GM19438 (cell line): ENCODE results near the gene CMTM3.
"Not testable (repeated sequence)": the region's sequence is repeated elsewhere in the genome, so short reads cannot be mapped to it uniquely, and the experiment has no call there.

Source experiments
- ATAC-seq: cut with Tn5 transposase; IDR thresholded peaks from one replicate; pipeline ENCODE4 v1.9.1; 2021; ENCODE audit warnings: low read depth; ENCODE audit not compliant: unreplicated experiment

Gene CMTM3

DNA sequence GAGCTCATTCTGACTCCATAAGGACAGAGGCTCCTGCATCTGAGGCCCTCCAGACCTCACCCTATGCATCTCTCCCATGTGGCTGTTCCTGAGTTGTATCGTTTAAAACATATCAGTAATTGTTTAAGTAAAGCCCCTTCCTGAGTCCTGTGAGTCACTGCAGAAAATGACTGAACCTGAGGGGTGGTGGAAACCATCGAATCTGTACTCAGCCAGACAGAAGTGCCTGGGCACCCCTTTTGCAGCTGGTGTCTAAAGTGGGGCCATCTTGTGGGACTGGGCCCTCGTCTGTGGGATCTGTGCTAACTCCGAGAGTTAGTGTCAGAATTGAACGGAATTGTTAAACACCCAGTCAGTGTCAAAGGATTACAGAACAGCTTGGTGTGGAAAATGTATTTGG lies 25.4 kb downstream of the CMTM3 start:
- no peak for ATAC-seq

GRCh38 chr16:66630561-66631260 lies 26.2 kb downstream of the CMTM3 start:
- not testable (repeated sequence) for ATAC-seq

- ATAC-seq: not testable (repeated sequence)
Observed at GRCh38 chr16:66631558-66631957, 27.1 kb downstream of the CMTM3 start.

GRCh38 chr16:66634527-66635196 lies 30.2 kb downstream of the CMTM3 start:
- no peak for ATAC-seq

- no peak for ATAC-seq
Observed at GRCh38 chr16:66635406-66635805, 30.9 kb downstream of the CMTM3 start.

DNA sequence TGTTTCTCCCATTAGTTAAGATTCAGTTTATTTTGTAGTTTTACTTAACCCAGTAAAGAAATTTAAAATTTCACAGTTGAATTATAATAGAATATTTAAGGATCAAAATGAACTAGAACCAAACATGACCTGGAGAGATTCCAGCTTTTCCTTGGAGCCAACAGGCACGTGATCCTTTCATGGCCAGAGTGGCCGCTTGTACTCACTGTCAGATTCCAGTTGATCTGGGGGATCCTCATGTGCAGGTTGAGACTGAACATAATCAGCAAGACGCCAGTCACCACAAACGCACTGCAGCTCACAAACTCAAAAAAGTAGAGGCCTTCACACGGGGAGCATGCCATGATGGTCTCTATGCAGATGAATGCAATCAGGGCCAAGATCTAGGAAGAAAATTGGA lies 31.7 kb downstream of the CMTM3 start:
- no peak for ATAC-seq

DNA sequence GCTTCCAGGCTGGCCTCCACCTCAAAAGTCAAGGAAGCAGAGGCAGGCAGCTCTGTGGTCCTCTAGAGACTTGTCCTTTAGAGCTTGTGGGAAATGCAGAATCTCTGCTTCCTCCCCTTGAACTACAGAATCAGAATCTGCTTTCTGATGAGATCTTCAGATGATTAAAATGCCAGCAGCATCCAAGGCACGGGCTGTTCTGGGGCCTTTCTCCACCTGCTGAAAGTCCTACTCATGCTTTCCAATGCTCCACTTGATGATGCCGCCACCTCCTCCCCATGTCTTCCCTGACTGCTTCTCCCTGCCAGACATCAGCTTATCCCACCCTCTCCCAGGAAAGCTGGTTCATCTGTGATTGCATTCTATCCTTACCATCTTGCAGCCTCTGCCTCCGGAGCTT lies 33.3 kb downstream of the CMTM3 start:
- ATAC-seq: no peak

DNA sequence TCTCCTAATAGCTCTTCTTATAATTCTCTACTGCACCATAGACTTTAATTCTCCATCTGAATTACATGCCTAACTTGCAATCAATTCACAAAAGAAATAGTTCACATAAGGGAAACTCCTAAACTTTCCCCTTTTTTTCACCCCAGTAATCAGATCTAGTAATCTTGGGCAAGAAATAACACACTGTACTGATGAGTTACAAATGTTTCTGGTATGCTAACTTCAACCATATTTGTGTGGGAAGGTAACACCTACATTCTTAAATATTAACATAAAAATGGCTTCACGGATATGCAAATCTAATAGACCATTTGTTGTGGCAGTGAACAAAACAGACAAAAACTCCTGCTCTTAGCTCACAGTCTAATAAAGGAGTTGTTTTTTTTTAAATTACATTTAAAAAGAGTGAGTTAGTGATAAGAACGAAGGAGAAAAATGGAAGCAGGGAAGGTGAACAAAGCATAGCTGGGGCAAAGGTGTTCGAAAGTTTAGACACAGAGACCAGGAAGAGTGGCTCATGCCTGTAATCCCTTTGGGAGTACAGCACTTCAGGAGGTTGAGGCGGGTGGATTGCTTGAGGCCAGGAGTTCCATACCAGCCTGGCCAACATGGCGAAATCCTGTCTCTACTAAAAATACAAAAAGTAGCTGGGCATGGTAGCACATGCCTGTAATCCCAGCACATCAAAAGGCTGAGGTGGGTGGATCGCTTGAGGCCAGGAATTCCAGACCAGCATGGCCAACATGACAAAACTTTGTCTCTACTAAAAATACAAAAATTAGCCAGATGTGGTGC lies 34.8 kb downstream of the CMTM3 start:
- ATAC-seq: no peak

GRCh38 chr16:66640724-66641314 lies 36.3 kb downstream of the CMTM3 start:
- ATAC-seq: no peak

- no peak for ATAC-seq
Observed at GRCh38 chr16:66641387-66641786, 36.9 kb downstream of the CMTM3 start.

- ATAC-seq: no peak
Observed at GRCh38 chr16:66647866-66648265, 43.4 kb downstream of the CMTM3 start.

DNA sequence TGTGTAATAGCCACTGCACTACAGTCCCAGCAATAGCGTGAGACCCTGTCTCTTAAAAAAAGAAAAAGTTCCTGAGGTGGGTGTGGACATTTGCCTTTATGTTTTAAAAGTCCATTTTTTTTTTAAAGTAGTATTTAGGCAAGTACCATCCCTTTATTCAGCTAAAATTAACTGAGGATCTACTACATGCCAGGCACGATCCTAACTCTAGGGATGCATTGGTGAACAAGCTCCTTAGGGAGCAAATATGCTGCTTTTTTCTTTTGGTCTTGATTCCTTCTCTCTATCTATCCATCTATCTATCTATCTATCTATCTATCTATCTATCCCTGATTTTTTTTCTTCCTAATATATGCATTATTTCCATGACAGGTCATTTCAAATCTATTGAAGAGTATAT lies 44.7 kb downstream of the CMTM3 start:
- ATAC-seq: no peak

DNA sequence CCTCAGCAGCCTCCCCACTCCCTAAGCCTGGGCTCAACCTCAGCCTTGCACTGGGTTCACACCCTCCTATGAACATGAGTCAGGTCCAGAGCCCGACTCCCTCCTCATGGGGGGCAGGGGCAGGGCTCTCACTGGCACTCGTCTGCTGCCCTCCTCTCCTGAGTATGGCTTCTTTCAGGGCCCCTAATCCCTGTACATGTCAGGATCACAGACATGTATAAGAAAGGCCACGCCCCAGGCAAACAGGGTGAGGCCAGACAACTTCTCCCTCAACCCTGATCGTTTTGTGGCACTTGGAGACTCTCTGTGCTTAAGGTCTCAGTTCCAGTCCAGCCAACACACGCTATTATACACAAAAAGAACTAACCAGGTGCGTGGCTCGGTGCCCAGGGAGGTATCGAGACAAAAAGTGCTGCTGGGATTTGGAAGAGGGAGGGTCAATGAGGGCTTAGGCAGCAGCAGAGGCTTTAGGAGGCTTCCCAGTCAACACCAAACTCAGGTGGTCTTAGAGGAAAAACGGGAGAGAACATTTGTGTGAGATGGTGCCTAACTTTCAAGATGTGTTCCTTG lies 45.2 kb downstream of the CMTM3 start:
- ATAC-seq: no peak

DNA sequence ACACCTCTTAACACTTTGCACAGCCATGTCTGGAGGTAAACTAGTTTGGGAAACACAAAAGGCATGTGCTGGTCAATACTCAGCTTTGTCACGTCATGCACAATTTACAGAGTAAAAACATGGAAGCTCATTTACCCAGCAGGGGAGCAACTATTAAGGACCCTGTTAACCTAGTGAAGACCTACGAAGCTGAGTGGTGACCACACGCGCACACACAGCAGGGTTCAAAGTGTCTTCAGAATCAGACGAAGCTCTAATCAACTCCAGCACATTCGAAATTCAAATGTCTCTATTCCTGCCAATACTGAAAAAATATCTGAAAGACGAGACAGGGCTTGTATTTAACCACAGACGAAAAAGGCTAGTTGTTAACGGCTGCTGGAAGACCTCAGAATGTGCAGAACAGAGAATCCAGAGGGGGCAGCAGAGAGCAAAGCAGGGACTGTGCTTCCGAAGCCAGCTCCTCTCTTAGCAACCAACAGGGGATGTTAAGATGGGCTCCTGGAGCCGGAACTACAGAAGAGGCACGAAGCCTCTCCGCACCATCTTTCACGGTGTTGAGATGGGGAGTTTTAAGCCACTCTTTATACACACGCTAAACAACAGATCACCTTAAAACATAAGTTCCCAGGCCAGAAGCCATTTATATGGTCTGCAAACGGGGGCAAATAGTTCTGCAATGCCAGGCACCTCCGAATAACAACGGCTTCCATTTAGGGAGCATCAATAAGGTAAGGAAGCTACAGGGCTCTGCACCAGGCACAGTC lies 46.4 kb downstream of the CMTM3 start:
- ATAC-seq: no peak

DNA sequence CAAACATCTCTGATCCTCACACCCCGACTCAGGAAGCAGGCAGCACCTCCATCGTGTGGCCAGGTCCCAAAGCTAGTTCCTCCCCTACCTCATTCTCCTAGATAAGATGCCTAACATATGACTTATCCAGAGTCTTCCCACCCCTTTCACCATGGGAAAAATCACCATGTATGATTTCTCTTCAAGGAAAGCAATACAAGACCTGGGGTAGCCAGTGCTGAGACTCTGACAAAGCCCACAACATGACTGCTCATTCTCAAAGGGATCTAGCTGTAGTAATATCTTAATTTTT lies 46.9 kb downstream of the CMTM3 start:
- no peak for ATAC-seq

- no peak for ATAC-seq
Observed at GRCh38 chr16:66651965-66652364, 47.5 kb downstream of the CMTM3 start.

DNA sequence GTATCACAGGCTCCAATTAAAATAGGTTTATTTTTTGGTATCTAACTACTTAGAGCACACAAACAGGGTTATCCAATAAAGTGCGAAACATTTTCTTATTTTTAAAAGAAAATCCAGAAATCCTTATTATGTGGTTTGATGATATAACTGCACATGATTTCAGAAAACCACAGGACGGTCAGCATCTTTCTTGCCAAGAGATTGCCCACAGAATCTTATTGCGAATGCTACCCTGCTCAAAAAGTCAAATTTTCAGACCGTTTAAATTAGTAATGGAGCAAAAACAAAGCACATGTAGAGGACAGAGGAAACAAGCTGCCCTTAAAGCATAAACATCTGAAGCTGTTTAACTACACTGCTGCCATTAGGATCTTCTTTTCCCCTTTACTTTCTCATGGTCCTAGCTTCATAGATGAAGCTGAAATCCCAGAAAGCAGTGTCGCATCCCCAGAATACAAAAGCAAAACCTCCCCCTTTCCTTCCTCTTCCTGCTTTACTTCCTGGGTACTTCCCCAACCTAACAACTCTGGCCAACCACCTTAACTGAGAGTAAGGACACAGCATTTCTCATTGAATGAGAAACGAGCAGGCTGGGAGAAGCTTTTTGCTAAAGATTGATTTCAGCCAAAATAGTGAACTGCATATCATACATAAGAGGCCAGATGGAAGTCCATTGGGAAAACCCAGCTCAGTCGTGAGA lies 48.3 kb downstream of the CMTM3 start:
- ATAC-seq: no peak

- no peak for ATAC-seq
Observed at GRCh38 chr16:66653581-66654350, 49.3 kb downstream of the CMTM3 start.

- ATAC-seq: no peak
Observed at GRCh38 chr16:66656547-66656946, 52.0 kb downstream of the CMTM3 start.
